BJ (cell line): ENCODE measurements around the gene TEX52. TPM values are rescaled to one million over a fixed set of nuclear protein-coding genes. Genes with fewer than 3 reads are reported as not detected.

Source experiments
- CTCF ChIA-PET: fragments of 350-600 bp; formaldehyde crosslinking; extraction: SDS; loops from one replicate; lab custom pipeline; 2021; ENCODE audit warnings: antibody characterized with exemption, inconsistent platforms; lab: Yijun Ruan, JAX
- POLR2A ChIA-PET: fragments of 300-600 bp; sonication (Branson Sonifier 250); formaldehyde crosslinking; extraction: SDS; loops from one replicate; lab custom pipeline; 2021; ENCODE audit warnings: antibody characterized with exemption; lab: Charles Lee
- DNase-seq: peaks from one replicate; pipeline ENCODE4 v3.0.0-alpha.2; 2011; ENCODE audit warnings: low read depth
- H3K27me3 ChIP-seq: 2 replicates; pipeline ENCODE4 v1.6.0; 2011; ENCODE audit warnings: low read length; ENCODE audit not compliant: control insufficient read depth, insufficient read depth
- H3K36me3 ChIP-seq: 2 replicates; pipeline ENCODE4 v1.5.1; 2011; ENCODE audit warnings: low read length; ENCODE audit not compliant: control insufficient read depth, insufficient read depth
- H3K4me3 ChIP-seq: 2 replicates; pipeline ENCODE4 v1.5.1; 2011; ENCODE audit warnings: low read depth, mild to moderate bottlenecking, control low read depth, low read length
- CTCF ChIP-seq: IDR thresholded peaks from 2 replicates; pipeline ENCODE4 v1.5.1; 2011; ENCODE audit warnings: low read depth, mild to moderate bottlenecking, control low read depth, inconsistent platforms, low read length, moderate library complexity; ENCODE audit not compliant: insufficient read depth
- polyA plus RNA-seq: library from polyadenylated mRNA; depleted of rRNA; stranded (reverse); fragments of >200 nt; gene quantifications from 2 replicates; pipeline ENCODE4 v1.2.3, GENCODE V29; 2011

Gene TEX52
- polyA plus RNA-seq, 1 experiment = not detected

DNA sequence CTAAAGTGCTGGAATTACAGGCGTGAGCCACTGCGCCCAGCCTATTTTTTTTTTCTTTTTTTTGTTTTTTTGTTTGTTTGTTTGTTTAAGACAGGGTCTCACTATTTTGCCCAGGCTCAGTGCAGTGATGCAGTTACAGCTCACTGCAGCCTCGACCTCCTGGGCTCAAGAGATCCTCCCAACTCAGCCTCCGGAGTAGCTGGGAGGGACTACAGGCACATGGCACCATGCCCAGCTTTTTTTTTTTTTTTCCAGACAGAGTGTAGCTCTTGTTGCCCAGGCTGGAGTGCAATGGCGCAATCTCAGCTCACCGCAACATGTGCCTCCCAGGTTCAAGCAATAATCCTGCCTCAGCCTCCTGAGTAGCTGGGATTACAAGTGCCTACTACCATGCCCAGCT, 50.1 kb downstream of the TEX52 start:
- peaks cover 2% of the 10 kb centered on the region; the same call in 1 of the 2 replicates for H3K36me3 ChIP-seq
- H3K4me3 ChIP-seq = no peak overlapping the region
- ChIA-PET POLR2A (no interaction called here), CTCF (interaction anchor here (0.5 kb wide), 1 partner anchor 1469 kb away, joined by 4 read pairs; no protein-coding TSS in a partner anchor)
- no peak for DNase-seq
- no peaks in the 10 kb centered on the region for H3K27me3 ChIP-seq
- TF ChIP-seq CTCF = no peak

DNA sequence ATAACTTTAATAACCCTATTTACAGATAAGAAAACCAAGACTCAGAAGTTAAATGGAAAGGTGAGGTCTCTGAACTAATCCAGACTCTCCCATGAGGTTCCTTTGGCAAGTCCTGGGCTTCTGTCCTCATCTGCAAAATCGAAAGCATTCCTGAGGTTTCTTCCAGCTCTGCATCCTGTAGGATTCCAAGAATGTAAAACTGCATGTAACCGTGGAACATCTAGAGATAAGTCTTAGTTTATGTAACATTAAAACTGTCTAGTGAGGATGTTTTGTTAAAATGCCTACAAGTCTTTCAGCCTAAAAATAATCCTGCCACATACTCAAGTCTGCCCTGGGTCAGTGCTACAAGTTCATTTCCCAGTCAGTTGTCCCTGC, 51.7 kb downstream of the TEX52 start:
- CTCF ChIA-PET = interaction anchor here (1.0 kb wide), 1 partner anchor 21 kb away, joined by 3 read pairs; no protein-coding TSS in a partner anchor
- TF ChIP-seq CTCF = no peak

GRCh38 chr12:2804393-2805142, 52.3 kb downstream of the TEX52 start:
- CTCF ChIA-PET = no interaction called here
- no peak for TF ChIP-seq CTCF
- no peaks in the 10 kb centered on the region for H3K27me3 ChIP-seq
- H3K36me3 ChIP-seq = peaks cover 16% of the 10 kb centered on the region
- no peak for DNase-seq
- POLR2A ChIA-PET = no interaction called here
- no peak overlapping the region for H3K4me3 ChIP-seq

More for the DNA sequence above, 51.7 kb downstream of the TEX52 start:
- Histone ChIP-seq H3K36me3 (peaks cover 12% of the 10 kb centered on the region), H3K4me3 (no peak overlapping the region), H3K27me3 (no peaks in the 10 kb centered on the region)
- POLR2A ChIA-PET = no interaction called here
- no peak for DNase-seq

DNA sequence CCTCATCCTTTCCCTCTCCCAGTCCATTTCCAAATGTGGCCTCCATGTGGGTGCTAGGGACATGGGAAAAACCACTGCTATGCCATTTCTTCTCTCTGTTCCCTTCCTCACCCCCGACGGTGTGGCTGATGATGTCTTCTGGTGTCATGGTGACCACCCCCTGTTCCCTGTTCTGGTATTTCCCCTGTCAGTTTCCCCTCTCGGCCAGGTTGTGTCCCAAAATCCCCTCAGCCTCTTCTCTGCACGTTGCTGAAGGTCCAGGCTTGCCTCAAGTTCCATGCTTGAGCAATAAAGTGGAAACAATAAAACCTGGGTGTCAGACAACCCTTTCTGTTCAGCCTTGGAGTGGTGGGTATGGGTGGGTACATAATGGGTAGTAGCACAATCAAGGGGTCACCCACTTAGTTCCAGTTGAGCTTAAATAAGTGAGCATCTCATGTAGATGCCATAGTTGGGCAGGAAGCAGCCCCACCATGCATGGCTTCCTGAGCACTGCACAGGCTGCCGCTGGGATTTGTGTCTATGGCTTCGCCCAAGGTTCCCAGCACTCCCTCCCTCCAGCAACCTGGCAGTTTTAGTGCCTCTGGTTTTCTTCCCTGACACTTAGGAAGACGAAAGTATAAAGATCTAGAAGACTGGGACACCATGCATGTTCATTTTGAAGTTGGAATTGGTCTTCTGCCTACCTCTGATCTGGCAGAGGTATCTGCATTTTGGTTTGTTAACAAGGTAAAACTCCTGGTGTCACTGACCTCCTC, 53.0 kb downstream of the TEX52 start:
- POLR2A ChIA-PET = no interaction called here
- H3K27me3 ChIP-seq = no peaks in the 10 kb centered on the region
- DNase-seq = no peak
- no peak overlapping the region for H3K4me3 ChIP-seq
- TF ChIP-seq CTCF = no peak
- peaks cover 19% of the 10 kb centered on the region for H3K36me3 ChIP-seq
- CTCF ChIA-PET = no interaction called here

DNA sequence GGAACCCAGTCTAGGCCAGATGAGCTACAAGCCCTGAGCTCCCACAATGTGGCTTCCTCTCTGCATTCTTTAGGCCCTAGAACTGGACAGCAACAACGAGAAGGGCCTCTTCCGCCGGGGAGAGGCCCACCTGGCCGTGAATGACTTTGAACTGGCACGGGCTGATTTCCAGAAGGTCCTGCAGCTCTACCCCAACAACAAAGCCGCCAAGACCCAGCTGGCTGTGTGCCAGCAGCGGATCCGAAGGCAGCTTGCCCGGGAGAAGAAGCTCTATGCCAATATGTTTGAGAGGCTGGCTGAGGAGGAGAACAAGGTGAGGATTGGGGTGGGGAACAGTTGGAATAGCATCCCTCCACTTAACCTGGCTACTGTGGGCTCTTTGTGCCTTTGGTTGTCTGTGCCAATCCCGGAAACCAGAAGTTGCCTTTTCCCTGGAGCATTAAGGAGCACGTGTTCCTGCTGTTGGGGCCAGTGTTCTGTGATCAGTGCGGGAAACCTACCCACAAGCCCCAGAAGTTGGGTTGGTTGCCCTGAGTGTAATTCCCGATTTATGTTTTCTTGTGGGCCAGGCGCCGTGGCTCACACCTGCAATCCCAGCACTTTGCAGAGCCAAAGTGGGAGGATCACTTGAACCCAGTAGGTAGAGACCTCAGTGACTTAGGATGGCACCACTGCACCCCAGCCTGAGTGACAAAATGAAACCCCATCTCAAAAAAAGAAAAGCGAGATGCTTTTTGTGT, 55.6 kb downstream of the TEX52 start:
- peaks cover 24% of the 10 kb centered on the region for H3K36me3 ChIP-seq
- ChIA-PET CTCF (interaction anchor here (0.9 to 1.4 kb wide), 3 partner anchors 9 to 61 kb away, joined by 3 read pairs; no protein-coding TSS in a partner anchor), POLR2A (no interaction called here)
- no peaks in the 10 kb centered on the region for H3K27me3 ChIP-seq
- no peak for DNase-seq
- H3K4me3 ChIP-seq = no peak overlapping the region
- TF ChIP-seq CTCF = no peak
